ENCODE results near the gene SDCBP2.
A peak's percentile ranks its signal among the peaks of the same experiment; 100 is the strongest.

The SDCBP2 gene

GRCh38 chr20:1312308-1312707 is 16.6 kb downstream of the SDCBP2 start:
- DNase-seq (ENCODE audit: low spot score) = no peak

- no peak for DNase-seq (ENCODE audit: low spot score)
Observed at GRCh38 chr20:1310506-1311190, 18.3 kb downstream of the SDCBP2 start.

GRCh38 chr20:1310071-1310470 is 18.9 kb downstream of the SDCBP2 start:
- DNase-seq (ENCODE audit: low spot score) = no peak

GRCh38 chr20:1309439-1309847 is 19.5 kb downstream of the SDCBP2 start:
- peak; percentile 58 for DNase-seq (ENCODE audit: low spot score)

GRCh38 chr20:1308702-1309095 is 20.2 kb downstream of the SDCBP2 start:
- DNase-seq (ENCODE audit: low spot score) = no peak

GRCh38 chr20:1308067-1308701 is 20.8 kb downstream of the SDCBP2 start:
- no peak for DNase-seq (ENCODE audit: low spot score)

- no peak for DNase-seq (ENCODE audit: low spot score)
Observed at GRCh38 chr20:1307571-1307971, 21.4 kb downstream of the SDCBP2 start.

GRCh38 chr20:1307171-1307570 is 21.8 kb downstream of the SDCBP2 start:
- DNase-seq (ENCODE audit: low spot score) = no peak

GRCh38 chr20:1306316-1307135 is 22.4 kb downstream of the SDCBP2 start:
- no peak for DNase-seq (ENCODE audit: low spot score)

- DNase-seq (ENCODE audit: low spot score) = no peak
Observed at GRCh38 chr20:1305712-1306111, 23.2 kb downstream of the SDCBP2 start.

GRCh38 chr20:1304710-1305515 is 24.0 kb downstream of the SDCBP2 start:
- DNase-seq (ENCODE audit: low spot score) = no peak

- no peak for DNase-seq (ENCODE audit: low spot score)
Observed at GRCh38 chr20:1302685-1303541, 26.0 kb downstream of the SDCBP2 start.

GRCh38 chr20:1301031-1301529 is 27.9 kb downstream of the SDCBP2 start:
- peak; percentile 69 for DNase-seq (ENCODE audit: low spot score)

GRCh38 chr20:1300083-1300840 is 28.7 kb downstream of the SDCBP2 start:
- DNase-seq (ENCODE audit: low spot score) = no peak

- DNase-seq (ENCODE audit: low spot score) = peak; percentile 86
Observed at GRCh38 chr20:1299522-1299921, 29.4 kb downstream of the SDCBP2 start.

- DNase-seq (ENCODE audit: low spot score) = no peak
Observed at GRCh38 chr20:1298888-1299511, 29.9 kb downstream of the SDCBP2 start.

GRCh38 chr20:1298166-1298565 is 30.8 kb downstream of the SDCBP2 start:
- DNase-seq (ENCODE audit: low spot score) = no peak

- DNase-seq (ENCODE audit: low spot score) = no peak
Observed at GRCh38 chr20:1297486-1297885, 31.5 kb downstream of the SDCBP2 start.

- DNase-seq (ENCODE audit: low spot score) = no peak
Observed at GRCh38 chr20:1296922-1297321, 32.0 kb downstream of the SDCBP2 start.

- DNase-seq (ENCODE audit: low spot score) = no peak
Observed at GRCh38 chr20:1296117-1296610, 32.8 kb downstream of the SDCBP2 start.
